H1 (cell line): ENCODE measurements around the gene GABRG3.

ENCODE experiments used
- CEBPB ChIP-seq: IDR thresholded peaks from 2 replicates; pipeline ENCODE4 v1.6.1; 2012; ENCODE audit warnings: low read depth, low read length
- EP300 ChIP-seq, 2 experiments: IDR thresholded peaks; 1 replicate in 1 of 2; 2 replicates in 1 of 2; pipeline ENCODE4 v1.6.1; 2011 to 2012; ENCODE audit warnings: low read depth in 2 of 2, low read length in 2 of 2, mild to moderate bottlenecking in 2 of 2, borderline replicate concordance in 1 of 2, inconsistent platforms in 1 of 2, moderate library complexity in 1 of 2
- EZH2 ChIP-seq: fragments of 200-600 bp; sonication (generic); IDR thresholded peaks from 2 replicates; pipeline ENCODE4 v1.7.1; 2012; ENCODE audit warnings: low read depth, mild to moderate bottlenecking, moderate library complexity, low read length, inconsistent platforms; ENCODE audit not compliant: severe bottlenecking
- GABPA ChIP-seq: IDR thresholded peaks from 2 replicates; pipeline ENCODE4 v1.6.1; 2011; ENCODE audit warnings: mild to moderate bottlenecking, low read length, moderate library complexity, borderline replicate concordance; ENCODE audit not compliant: insufficient read depth
- GTF2F1 ChIP-seq: IDR thresholded peaks from 2 replicates; pipeline ENCODE4 v1.6.1; 2012; ENCODE audit warnings: low read depth, low read length, improper control_type of control experiment, borderline replicate concordance
- HDAC2 ChIP-seq, 2 experiments: fragments of 300-600 bp in 1 of 2; sonication (generic) in 1 of 2; IDR thresholded peaks; 2 replicates each; pipeline ENCODE4 v1.6.1; 2011 to 2012; ENCODE audit warnings: low read depth in 2 of 2, low read length in 2 of 2, mild to moderate bottlenecking in 2 of 2, moderate library complexity in 2 of 2, borderline replicate concordance in 1 of 2, inconsistent platforms in 1 of 2
- NANOG ChIP-seq: IDR thresholded peaks from 2 replicates; pipeline ENCODE4 v1.6.1; 2011; ENCODE audit warnings: low read length, low read depth, mild to moderate bottlenecking, inconsistent platforms; ENCODE audit not compliant: insufficient read depth, poor library complexity, severe bottlenecking
- RAD21 ChIP-seq, 2 experiments: IDR thresholded peaks in 1 of 2; conservative IDR thresholded peaks in 1 of 2; 2 replicates each; pipeline ENCODE4 v1.6.1; 2011; ENCODE audit warnings: low read depth in 2 of 2, low read length in 2 of 2, improper control_type of control experiment in 1 of 2, inconsistent platforms in 1 of 2, mild to moderate bottlenecking in 1 of 2, moderate library complexity in 1 of 2
- TAF1 ChIP-seq: IDR thresholded peaks from 2 replicates; pipeline ENCODE4 v1.6.1; 2011; ENCODE audit warnings: mild to moderate bottlenecking, low read depth, low read length
- TF ChIP-seq, protein P1 (sequence below), 3 experiments: IDR thresholded peaks; 1 replicate in 2 of 3; 2 replicates in 1 of 3; pipeline versions ENCODE4 v1.5.1 to v1.6.1; 2011; ENCODE audit warnings: low read length in 3 of 3, mild to moderate bottlenecking in 3 of 3, inconsistent platforms in 2 of 3, low read depth in 1 of 3, moderate library complexity in 1 of 3; ENCODE audit not compliant: insufficient read depth in 1 of 3; ENCODE audit errors: control extremely low read depth in 1 of 3
- TF ChIP-seq, protein P2 (sequence below): IDR thresholded peaks from 2 replicates; pipeline ENCODE4 v1.6.1; 2011; ENCODE audit warnings: low read depth, mild to moderate bottlenecking, low read length; ENCODE audit not compliant: insufficient read depth

DNA sequence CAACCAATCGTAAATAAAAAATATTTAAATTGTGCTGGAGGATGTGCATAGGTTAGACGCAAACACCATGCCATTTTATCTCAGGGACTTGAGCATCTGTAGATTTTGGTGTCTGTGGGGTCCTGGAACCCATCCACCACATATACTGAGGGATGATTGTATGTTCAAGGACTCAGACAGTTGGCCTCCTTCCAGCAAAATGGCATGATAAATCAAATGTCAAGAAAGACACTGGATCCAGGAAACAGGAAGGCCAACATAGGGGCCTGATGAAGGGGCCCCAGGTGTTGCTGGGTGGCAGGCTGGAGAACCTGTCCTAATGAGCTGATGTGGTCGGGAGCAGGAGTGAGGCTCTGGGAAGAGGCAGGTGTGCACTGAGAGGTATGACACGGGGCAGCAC lies 289.5 kb downstream of the GABRG3 start:
- TF ChIP-seq EZH2 (no peak), RAD21 (IDR thresholded peaks at IDR 0.05 in 1 of 2, conservative IDR thresholded peaks at IDR 0.05 in 1 of 2; ENCODE audit: low read depth in 2 of 2, low read length in 2 of 2) (no peak), GTF2F1 (no peak), EP300 (IDR thresholded peaks at IDR 0.05; ENCODE audit: borderline replicate concordance in 1 of 2, low read depth in 2 of 2, low read length in 2 of 2) (no peak), TAF1 (no peak), NANOG (no peak), HDAC2 (IDR thresholded peaks at IDR 0.05; ENCODE audit: borderline replicate concordance in 1 of 2, low read depth in 2 of 2, low read length in 2 of 2) (no peak), CEBPB (no peak), GABPA (no peak)
- TF ChIP-seq, protein P1, sequence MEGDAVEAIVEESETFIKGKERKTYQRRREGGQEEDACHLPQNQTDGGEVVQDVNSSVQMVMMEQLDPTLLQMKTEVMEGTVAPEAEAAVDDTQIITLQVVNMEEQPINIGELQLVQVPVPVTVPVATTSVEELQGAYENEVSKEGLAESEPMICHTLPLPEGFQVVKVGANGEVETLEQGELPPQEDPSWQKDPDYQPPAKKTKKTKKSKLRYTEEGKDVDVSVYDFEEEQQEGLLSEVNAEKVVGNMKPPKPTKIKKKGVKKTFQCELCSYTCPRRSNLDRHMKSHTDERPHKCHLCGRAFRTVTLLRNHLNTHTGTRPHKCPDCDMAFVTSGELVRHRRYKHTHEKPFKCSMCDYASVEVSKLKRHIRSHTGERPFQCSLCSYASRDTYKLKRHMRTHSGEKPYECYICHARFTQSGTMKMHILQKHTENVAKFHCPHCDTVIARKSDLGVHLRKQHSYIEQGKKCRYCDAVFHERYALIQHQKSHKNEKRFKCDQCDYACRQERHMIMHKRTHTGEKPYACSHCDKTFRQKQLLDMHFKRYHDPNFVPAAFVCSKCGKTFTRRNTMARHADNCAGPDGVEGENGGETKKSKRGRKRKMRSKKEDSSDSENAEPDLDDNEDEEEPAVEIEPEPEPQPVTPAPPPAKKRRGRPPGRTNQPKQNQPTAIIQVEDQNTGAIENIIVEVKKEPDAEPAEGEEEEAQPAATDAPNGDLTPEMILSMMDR (IDR thresholded peaks at IDR 0.05; ENCODE audit: control extremely low read depth in 1 of 3, insufficient read depth in 1 of 3, low read depth in 1 of 3, low read length in 3 of 3): no peak
- TF ChIP-seq, protein P2, sequence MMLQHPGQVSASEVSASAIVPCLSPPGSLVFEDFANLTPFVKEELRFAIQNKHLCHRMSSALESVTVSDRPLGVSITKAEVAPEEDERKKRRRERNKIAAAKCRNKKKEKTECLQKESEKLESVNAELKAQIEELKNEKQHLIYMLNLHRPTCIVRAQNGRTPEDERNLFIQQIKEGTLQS: no peak
